Muscle layer of duodenum (tissue), 2 donors: ENCODE results near the gene KPNA4.
"Not testable (repeated sequence)": the region's sequence is repeated elsewhere in the genome, so short reads cannot be mapped to it uniquely, and the experiment has no call there.

Experiments used
- H3K27ac ChIP-seq: one replicate; pipeline ENCODE4 v1.7.0; 2013; ENCODE audit warnings: mild to moderate bottlenecking, low read length
- H3K27me3 ChIP-seq: one replicate; pipeline ENCODE4 v1.7.0; 2013; ENCODE audit warnings: low read depth, mild to moderate bottlenecking, control low read depth, low read length
- H3K36me3 ChIP-seq, 2 donors: one replicate each; pipeline ENCODE4 v1.7.0; 2013; ENCODE audit warnings: low read length in 2 of 2, control low read depth in 1 of 2, mild to moderate bottlenecking in 1 of 2; ENCODE audit not compliant: insufficient read depth in 2 of 2, control insufficient read depth in 1 of 2
- H3K4me1 ChIP-seq, 2 donors: one replicate each; pipeline ENCODE4 v1.7.0; 2013; ENCODE audit warnings: low read length in 2 of 2, mild to moderate bottlenecking in 2 of 2, control low read depth in 1 of 2, moderate library complexity in 1 of 2; ENCODE audit not compliant: insufficient read depth in 2 of 2, control insufficient read depth in 1 of 2
- H3K4me3 ChIP-seq, 2 donors: one replicate each; pipeline ENCODE4 v1.7.0; 2013; ENCODE audit warnings: low read length in 2 of 2, low read depth in 1 of 2, mild to moderate bottlenecking in 1 of 2
- H3K9me3 ChIP-seq, 2 donors: one replicate each; pipeline ENCODE4 v1.7.0; 2013; ENCODE audit warnings: low read length in 2 of 2, control low read depth in 1 of 2, mild to moderate bottlenecking in 1 of 2; ENCODE audit not compliant: control insufficient read depth in 1 of 2
- donor health status: healthy.

The KPNA4 gene

GRCh38 chr3:160565442-160566403 lies at the start of gene KPNA4:
Gene KPNA4, minus strand, starts transcription at chr3:160565571. Its CDS starts 289 bp downstream, at chr3:160565282.
- Histone ChIP-seq H3K27ac (peak within 1 kb of the TSS; percentile 96), H3K4me3 (peak within 1 kb of the TSS; percentile 73 to 78), H3K9me3 (no peaks in the 10 kb centered on the region), H3K27me3 (no peaks in the 10 kb centered on the region), H3K4me1 (peaks cover 9 to 33% of the 10 kb centered on the region in 2 donors), H3K36me3 (peaks cover 0 to 8% of the 10 kb centered on the region in 2 donors)

- Histone ChIP-seq H3K27ac (no peak overlapping the region), H3K4me1 (peaks cover 0 to 5% of the 10 kb centered on the region in 2 donors), H3K36me3 (no peaks in the 10 kb centered on the region), H3K27me3 (no peaks in the 10 kb centered on the region), H3K9me3 (no peaks in the 10 kb centered on the region), H3K4me3 (no peak overlapping the region)
Measured at GRCh38 chr3:160613661-160614060, 48.3 kb upstream of the KPNA4 start.

- no peaks in the 10 kb centered on the region for H3K9me3 ChIP-seq
- peaks cover 0 to 5% of the 10 kb centered on the region in 2 donors for H3K4me1 ChIP-seq
- H3K27me3 ChIP-seq, result no peaks in the 10 kb centered on the region
Measured at GRCh38 chr3:160612386-160613075, 47.2 kb upstream of the KPNA4 start.

GRCh38 chr3:160611141-160611540 lies 45.8 kb upstream of the KPNA4 start:
- H3K4me1 ChIP-seq, result no peaks in the 10 kb centered on the region
- H3K36me3 ChIP-seq, result no peaks in the 10 kb centered on the region
- no peak overlapping the region for H3K4me3 ChIP-seq
- no peaks in the 10 kb centered on the region for H3K27me3 ChIP-seq
- H3K9me3 ChIP-seq, result no peaks in the 10 kb centered on the region
- no peak overlapping the region for H3K27ac ChIP-seq

More at GRCh38 chr3:160612386-160613075, 47.2 kb upstream of the KPNA4 start:
- H3K4me3 ChIP-seq, result no peak overlapping the region
- H3K27ac ChIP-seq, result no peak overlapping the region
- H3K36me3 ChIP-seq, result no peaks in the 10 kb centered on the region

GRCh38 chr3:160608870-160609269 lies 43.5 kb upstream of the KPNA4 start:
- Histone ChIP-seq H3K27me3 (no peaks in the 10 kb centered on the region), H3K36me3 (no peaks in the 10 kb centered on the region), H3K27ac (no peak overlapping the region), H3K4me3 (no peak overlapping the region), H3K9me3 (no peaks in the 10 kb centered on the region), H3K4me1 (no peaks in the 10 kb centered on the region)

- Histone ChIP-seq H3K27me3 (no peaks in the 10 kb centered on the region), H3K36me3 (no peaks in the 10 kb centered on the region), H3K4me1 (no peaks in the 10 kb centered on the region), H3K27ac (no peak overlapping the region), H3K9me3 (no peaks in the 10 kb centered on the region), H3K4me3 (no peak overlapping the region)
Measured at GRCh38 chr3:160607826-160608225, 42.5 kb upstream of the KPNA4 start.

GRCh38 chr3:160605315-160605714 lies 39.9 kb upstream of the KPNA4 start:
- H3K4me1 ChIP-seq, result no peaks in the 10 kb centered on the region
- H3K36me3 ChIP-seq, result no peaks in the 10 kb centered on the region
- no peak overlapping the region for H3K4me3 ChIP-seq
- no peaks in the 10 kb centered on the region for H3K27me3 ChIP-seq
- H3K9me3 ChIP-seq, result no peaks in the 10 kb centered on the region
- H3K27ac ChIP-seq, result no peak overlapping the region

- H3K27me3 ChIP-seq, H3K9me3 ChIP-seq, H3K4me3 ChIP-seq, H3K36me3 ChIP-seq, H3K4me1 ChIP-seq, H3K27ac ChIP-seq: not testable (repeated sequence)
Measured at GRCh38 chr3:160603845-160604244, 38.5 kb upstream of the KPNA4 start.

GRCh38 chr3:160602259-160602658 lies 36.9 kb upstream of the KPNA4 start:
- H3K36me3 ChIP-seq, result no peaks in the 10 kb centered on the region
- no peak overlapping the region for H3K4me3 ChIP-seq
- H3K27me3 ChIP-seq, result no peaks in the 10 kb centered on the region
- no peaks in the 10 kb centered on the region for H3K9me3 ChIP-seq
- no peak overlapping the region for H3K27ac ChIP-seq
- no peaks in the 10 kb centered on the region for H3K4me1 ChIP-seq

GRCh38 chr3:160601288-160601687 lies 35.9 kb upstream of the KPNA4 start:
- Histone ChIP-seq H3K27ac (no peak overlapping the region), H3K9me3 (no peaks in the 10 kb centered on the region), H3K4me3 (no peak overlapping the region), H3K36me3 (no peaks in the 10 kb centered on the region), H3K27me3 (no peaks in the 10 kb centered on the region), H3K4me1 (no peaks in the 10 kb centered on the region)

- no peaks in the 10 kb centered on the region for H3K36me3 ChIP-seq
- H3K27ac ChIP-seq, result no peak overlapping the region
- H3K9me3 ChIP-seq, result no peaks in the 10 kb centered on the region
- H3K4me1 ChIP-seq, result no peaks in the 10 kb centered on the region
- H3K4me3 ChIP-seq, result no peak overlapping the region
- H3K27me3 ChIP-seq, result no peaks in the 10 kb centered on the region
Measured at GRCh38 chr3:160598865-160599264, 33.5 kb upstream of the KPNA4 start.
